22Rv1 (cell line): ENCODE results near the gene PMEPA1.

Experiments used
- CTCF ChIP-seq: fragments of 450-650 bp; IDR thresholded peaks from 2 replicates; pipeline ENCODE4 v1.5.1; 2017; ENCODE audit warnings: mild to moderate bottlenecking
- ZFX ChIP-seq: fragments of 450-650 bp; IDR thresholded peaks from 2 replicates; pipeline ENCODE4 v1.6.1; 2017; ENCODE audit warnings: antibody characterized with exemption, borderline replicate concordance

- no peak for TF ChIP-seq CTCF
- no peak for TF ChIP-seq ZFX
These were observed 101.3 kb downstream of the PMEPA1 start for GRCh38 chr20:57608516-57608915.
